PC-9 (cell line): ENCODE results near the gene FOXL2NB. TPM values are rescaled to one million over a fixed set of nuclear protein-coding genes. Genes with fewer than 3 reads are reported as not detected.

ENCODE experiments used
- BruUV-seq: library from RNA; stranded (reverse); fragments of 400-500 nt; replicated peaks from 2 replicates; lab custom pipeline; 2021; lab: Mats Ljungman, UMichigan
- CTCF ChIA-PET: fragments of 300-600 bp; sonication (Branson Sonifier 250); formaldehyde crosslinking; loops from one replicate; lab custom pipeline; 2022; ENCODE audit warnings: antibody characterized with exemption; lab: Charles Lee
- POLR2A ChIA-PET: fragments of 300-600 bp; sonication (Branson Sonifier 250); formaldehyde crosslinking; loops from one replicate; lab custom pipeline; 2022; ENCODE audit warnings: antibody characterized with exemption; ENCODE audit not compliant: unreplicated experiment; lab: Charles Lee
- DNase-seq, 2 experiments: peaks; one replicate each; pipeline versions ENCODE4 v3.0.0 to v3.0.0-alpha.2; 2015 to 2022; ENCODE audit warnings: mixed read lengths in 1 of 2
- H2AFZ ChIP-seq: fragments of 200-600 bp; sonication (generic); 2 replicates; pipeline ENCODE4 v1.8.1; 2017; ENCODE audit warnings: antibody characterized with exemption
- H3F3A ChIP-seq: fragments of 200-600 bp; sonication (generic); 2 replicates; pipeline ENCODE4 v1.8.1; 2017; ENCODE audit warnings: antibody characterized with exemption, mild to moderate bottlenecking, low read depth; ENCODE audit not compliant: insufficient read depth
- H3K27ac ChIP-seq: fragments of 200-600 bp; sonication (generic); 2 replicates; pipeline ENCODE4 v1.6.1; 2016; ENCODE audit warnings: mixed run types
- H3K27me3 ChIP-seq: fragments of 200-600 bp; sonication (generic); 2 replicates; pipeline ENCODE4 v1.6.1; 2016; ENCODE audit warnings: low read depth, mixed run types; ENCODE audit not compliant: insufficient read depth
- H3K36me3 ChIP-seq: fragments of 200-600 bp; sonication (generic); 2 replicates; pipeline ENCODE4 v1.6.1; 2016; ENCODE audit warnings: low read depth, mixed run types
- H3K4me1 ChIP-seq: fragments of 200-600 bp; sonication (generic); replicated peaks from 2 replicates; pipeline ENCODE4 v1.6.1; 2016; ENCODE audit warnings: mixed run types; ENCODE audit not compliant: insufficient read depth
- H3K4me2 ChIP-seq: fragments of 200-600 bp; sonication (generic); 2 replicates; pipeline ENCODE4 v1.6.1; 2017; ENCODE audit warnings: mixed run types
- H3K4me3 ChIP-seq: fragments of 200-600 bp; sonication (generic); 2 replicates; pipeline ENCODE4 v1.6.1; 2016; ENCODE audit warnings: mixed run types
- H3K79me2 ChIP-seq: fragments of 200-600 bp; sonication (generic); 2 replicates; pipeline ENCODE4 v1.6.1; 2017; ENCODE audit warnings: low read depth, mixed run types
- H3K9me2 ChIP-seq: fragments of 200-600 bp; sonication (generic); 2 replicates; pipeline ENCODE4 v1.8.1; 2017; ENCODE audit warnings: mild to moderate bottlenecking; ENCODE audit not compliant: insufficient read depth
- H3K9me3 ChIP-seq: fragments of 200-600 bp; sonication (generic); 2 replicates; pipeline ENCODE4 v1.8.1; 2016; ENCODE audit warnings: low read depth; ENCODE audit not compliant: insufficient read depth
- H4K20me1 ChIP-seq: fragments of 200-600 bp; sonication (generic); 2 replicates; pipeline ENCODE4 v1.8.1; 2017; ENCODE audit not compliant: insufficient read depth
- EZH2 ChIP-seq: fragments of 200-600 bp; sonication (generic); IDR thresholded peaks from 2 replicates; pipeline ENCODE4 v1.8.0; 2017; ENCODE audit warnings: antibody characterized with exemption, low read depth
- intact Hi-C: fragments of 100-400 bp; cut with micrococcal nuclease; formaldehyde crosslinking; loops from one replicate; pipeline ENCODE4 v1.10.0; 2022; ENCODE audit not compliant: unreplicated experiment
- total RNA-seq: library from RNA; stranded (reverse); gene quantifications from 2 replicates; pipeline ENCODE4 v1.2.3, GENCODE V29; 2021
- TF ChIP-seq, protein P1 (sequence below): fragments of 200-600 bp; sonication (generic); conservative IDR thresholded peaks from 2 replicates; pipeline ENCODE4 v1.6.1; 2017; ENCODE audit warnings: mixed run types, antibody characterized with exemption, mild to moderate bottlenecking, moderate library complexity

The FOXL2NB gene
- total RNA-seq, 1 experiment from 2014 or later: 0.09 TPM

- POLR2A ChIA-PET: interaction anchor here (0.5 to 1.8 kb wide), 5 partner anchors 199 to 425 kb away, joined by 3 to 10 read pairs (median 4); partner anchors contain the start of gene CEP70
- Histone ChIP-seq H3K27ac (peak overlapping the region; percentile 88), H2AFZ (peak overlapping the region; percentile 76), H3K36me3 (no peaks in the 10 kb centered on the region), H3K9me3 (no peaks in the 10 kb centered on the region), H3K4me2 (peak overlapping the region; percentile 87), H3K4me1 (peaks cover 48% of the 10 kb centered on the region), H3K4me3 (peak overlapping the region; percentile 75; the same call in 1 of the 2 replicates), H3F3A (peaks cover 22% of the 10 kb centered on the region), H3K79me2 (no peaks in the 10 kb centered on the region), H4K20me1 (no peaks in the 10 kb centered on the region), H3K9me2 (no peaks in the 10 kb centered on the region), H3K27me3 (no peaks in the 10 kb centered on the region)
- intact Hi-C loops: loop anchor here (1.0 to 5.0 kb wide), 5 partner anchors 52 to 438 kb away; partner anchors contain the start of genes CEP70 and PIK3CB
- CTCF ChIA-PET: interaction anchor here (0.5 to 2.2 kb wide), 26 partner anchors 8 to 1386 kb away, joined by 3 to 39 read pairs (median 5); partner anchors contain the start of genes ARMC8 and CEP70
- no peak for TF ChIP-seq EZH2
- TF ChIP-seq, protein P1, sequence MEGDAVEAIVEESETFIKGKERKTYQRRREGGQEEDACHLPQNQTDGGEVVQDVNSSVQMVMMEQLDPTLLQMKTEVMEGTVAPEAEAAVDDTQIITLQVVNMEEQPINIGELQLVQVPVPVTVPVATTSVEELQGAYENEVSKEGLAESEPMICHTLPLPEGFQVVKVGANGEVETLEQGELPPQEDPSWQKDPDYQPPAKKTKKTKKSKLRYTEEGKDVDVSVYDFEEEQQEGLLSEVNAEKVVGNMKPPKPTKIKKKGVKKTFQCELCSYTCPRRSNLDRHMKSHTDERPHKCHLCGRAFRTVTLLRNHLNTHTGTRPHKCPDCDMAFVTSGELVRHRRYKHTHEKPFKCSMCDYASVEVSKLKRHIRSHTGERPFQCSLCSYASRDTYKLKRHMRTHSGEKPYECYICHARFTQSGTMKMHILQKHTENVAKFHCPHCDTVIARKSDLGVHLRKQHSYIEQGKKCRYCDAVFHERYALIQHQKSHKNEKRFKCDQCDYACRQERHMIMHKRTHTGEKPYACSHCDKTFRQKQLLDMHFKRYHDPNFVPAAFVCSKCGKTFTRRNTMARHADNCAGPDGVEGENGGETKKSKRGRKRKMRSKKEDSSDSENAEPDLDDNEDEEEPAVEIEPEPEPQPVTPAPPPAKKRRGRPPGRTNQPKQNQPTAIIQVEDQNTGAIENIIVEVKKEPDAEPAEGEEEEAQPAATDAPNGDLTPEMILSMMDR: no peak
- DNase-seq: peak in 1 of 2 experiments; percentile 92
- TSS peak; percentile 44 for BruUV-seq
Measured at GRCh38 chr3:138914870-138915502, 32.0 kb upstream of the FOXL2NB start.

DNA sequence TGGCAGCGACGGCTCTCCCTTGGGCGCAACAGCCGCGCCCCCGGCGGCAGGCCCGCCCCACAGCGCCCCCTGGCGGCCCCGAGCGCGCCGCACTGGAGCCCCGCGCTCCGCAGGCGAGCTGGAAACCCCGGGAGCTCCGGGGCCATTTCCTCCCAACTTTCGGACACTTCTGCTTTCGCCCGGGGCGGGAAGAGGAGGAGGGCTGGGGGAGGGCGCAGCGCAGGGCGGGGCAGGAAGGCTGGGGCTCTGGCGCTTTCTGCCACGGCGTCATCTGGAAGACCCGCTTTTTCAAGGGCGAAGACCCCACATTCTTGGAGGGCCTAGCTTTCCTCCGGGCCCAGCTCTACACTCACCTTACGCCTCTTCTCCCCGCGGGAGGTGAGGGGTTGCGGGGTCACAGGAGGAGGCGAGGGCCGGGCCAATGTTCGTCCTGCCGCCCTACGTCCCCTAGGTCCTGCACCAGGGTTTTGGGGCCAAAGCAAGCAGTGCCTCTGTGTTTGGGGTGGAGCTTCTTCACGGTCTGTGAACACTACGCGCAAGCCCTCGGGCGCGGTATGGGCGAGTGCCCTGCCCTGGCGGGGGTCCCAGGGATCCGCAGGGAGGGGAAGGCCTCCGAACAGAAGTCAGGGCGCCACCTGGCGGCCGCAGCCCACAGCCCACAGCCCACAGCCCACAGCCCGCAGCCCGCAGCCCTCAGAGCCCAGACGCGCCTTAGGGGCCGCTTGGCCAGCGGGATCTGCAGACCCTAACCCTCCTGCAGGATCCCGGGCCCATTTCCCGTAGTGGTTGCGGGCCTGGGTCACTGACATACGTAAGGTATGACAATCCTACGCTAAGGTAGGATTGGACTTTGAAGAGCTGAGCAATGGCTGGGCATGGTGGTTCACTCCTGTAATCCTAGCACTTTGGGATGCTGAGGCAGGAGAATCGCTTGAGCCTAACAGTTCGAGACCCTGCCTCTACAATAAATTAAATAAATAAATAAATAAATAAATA lies 31.2 kb upstream of the FOXL2NB start:
- no peaks in the 10 kb centered on the region for H4K20me1 ChIP-seq
- POLR2A ChIA-PET: interaction anchor here (0.5 to 1.8 kb wide), 8 partner anchors 200 to 474 kb away, joined by 3 to 10 read pairs (median 4); partner anchors contain the start of genes CEP70 and COPB2
- H3K27me3 ChIP-seq: no peaks in the 10 kb centered on the region
- peaks cover 26% of the 10 kb centered on the region for H3F3A ChIP-seq
- no peaks in the 10 kb centered on the region for H3K79me2 ChIP-seq
- H3K4me2 ChIP-seq: peak overlapping the region; percentile 87
- CTCF ChIA-PET: interaction anchor here (0.5 to 2.2 kb wide), 36 partner anchors 8 to 1385 kb away, joined by 3 to 39 read pairs (median 5); partner anchors contain the start of genes ARMC8 and CEP70
- H3K4me1 ChIP-seq: peaks cover 52% of the 10 kb centered on the region
- H3K36me3 ChIP-seq: no peaks in the 10 kb centered on the region
- BruUV-seq: TSS peak; percentile 71
- DNase-seq: peak; percentile 83 to 97
- TF ChIP-seq EZH2: no peak
- TF ChIP-seq, protein P1: peak; percentile 82
- peak overlapping the region; percentile 75 for H3K4me3 ChIP-seq
- intact Hi-C loops: loop anchor here (1.0 to 5.0 kb wide), 6 partner anchors 52 to 438 kb away; partner anchors contain the start of genes CEP70 and PIK3CB
- peak overlapping the region; percentile 89 for H2AFZ ChIP-seq
- no peaks in the 10 kb centered on the region for H3K9me2 ChIP-seq
- H3K9me3 ChIP-seq: no peaks in the 10 kb centered on the region
- peak overlapping the region; percentile 88 for H3K27ac ChIP-seq
